Measurements from ENCODE around the gene CCDC43.

- TF ChIP-seq CTCF (IDR thresholded peaks at IDR 0.05): no peak
- no peak for TF ChIP-seq POLR2AphosphoS5 (IDR thresholded peaks at IDR 0.05; ENCODE audit: insufficient read depth in 1 of 2, low read depth in 1 of 2)
- no peak for TF ChIP-seq POLR2A (IDR thresholded peaks at IDR 0.05)
These were observed 1.4 kb downstream of the CCDC43 start for GRCh38 chr17:44688200-44688599.
